NCI-H1048 (cell line): ENCODE data around the gene HLCS.

Source experiments
- DNase-seq: peaks from one replicate; lab custom pipeline; 2025; lab: John Stamatoyannopoulos, UW

The HLCS gene

DNA sequence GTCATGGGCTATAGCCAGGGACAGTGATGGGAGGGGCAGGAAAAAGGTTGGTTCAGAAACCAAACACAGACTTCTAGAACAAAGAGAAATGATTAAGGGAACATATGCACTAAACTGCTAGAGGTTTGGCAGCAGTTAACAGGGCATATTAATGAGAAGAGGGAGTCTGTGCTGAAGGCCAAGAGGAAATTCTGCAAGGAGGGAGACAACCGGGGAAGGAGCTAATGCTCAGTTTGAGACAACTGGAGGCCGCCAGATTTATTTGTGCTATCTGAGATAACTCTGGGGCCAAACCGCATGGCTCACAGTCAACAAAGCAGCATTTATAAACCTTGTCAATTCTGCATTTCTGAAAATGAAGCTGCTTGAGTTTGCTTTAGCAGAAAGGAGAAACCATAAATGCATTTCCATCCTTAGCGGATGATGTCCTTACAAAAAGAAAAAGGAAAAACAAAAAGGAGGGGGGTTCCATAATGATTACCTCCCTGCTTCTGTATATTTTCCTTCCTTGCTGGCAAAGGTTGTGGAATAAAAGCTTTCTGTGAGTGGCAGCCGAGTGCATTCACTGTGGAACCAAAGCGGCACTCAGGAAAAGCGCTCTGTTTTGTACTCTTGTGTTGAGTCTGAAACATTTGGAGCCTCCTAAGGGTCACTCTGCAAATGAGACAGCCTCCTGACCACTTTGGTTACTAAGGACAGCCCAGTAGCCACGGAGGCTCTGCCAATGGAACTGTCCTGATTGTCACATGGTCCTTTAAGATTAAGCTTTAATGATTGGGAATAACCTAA, 197.2 kb downstream of the HLCS start:
- no peak for DNase-seq

DNA sequence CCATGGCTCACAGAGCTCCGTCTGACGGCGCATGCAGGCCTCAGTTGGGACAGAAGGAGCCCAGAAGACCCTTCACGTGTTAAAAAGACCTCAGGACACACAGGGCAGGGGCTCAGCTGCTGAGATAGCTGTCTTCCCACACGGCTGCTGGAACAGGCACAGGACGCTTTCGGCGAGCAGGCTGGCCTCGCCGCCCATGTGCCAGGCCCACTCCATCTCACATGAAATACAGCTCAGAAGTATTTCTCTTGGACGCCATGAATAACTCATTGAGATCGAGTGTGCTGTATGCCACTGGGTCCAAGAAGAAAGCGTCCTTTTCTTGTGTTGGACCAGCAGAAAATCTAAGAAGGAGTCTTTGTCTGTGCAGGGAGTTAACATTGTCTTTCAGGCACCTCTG, 198.0 kb downstream of the HLCS start:
- no peak for DNase-seq

DNA sequence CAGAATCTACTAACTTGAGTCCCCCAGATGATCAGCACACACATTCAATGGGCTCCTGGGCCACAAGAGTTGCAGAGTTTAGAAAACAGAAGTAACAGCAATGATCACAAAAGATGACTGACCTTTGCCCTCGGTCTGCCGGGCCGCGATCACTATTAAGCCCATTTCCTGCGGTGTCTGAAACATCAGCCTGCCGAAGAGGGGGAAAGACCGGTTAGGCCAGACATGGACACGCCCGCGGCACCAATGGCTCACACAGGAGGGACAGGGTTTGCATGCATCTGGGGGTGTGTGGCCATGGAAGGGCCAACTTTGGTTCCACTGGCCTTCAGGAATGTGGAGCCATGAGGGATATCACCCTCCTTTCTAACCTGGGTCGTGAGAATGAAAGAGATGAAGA, 199.4 kb downstream of the HLCS start:
- no peak for DNase-seq

DNA sequence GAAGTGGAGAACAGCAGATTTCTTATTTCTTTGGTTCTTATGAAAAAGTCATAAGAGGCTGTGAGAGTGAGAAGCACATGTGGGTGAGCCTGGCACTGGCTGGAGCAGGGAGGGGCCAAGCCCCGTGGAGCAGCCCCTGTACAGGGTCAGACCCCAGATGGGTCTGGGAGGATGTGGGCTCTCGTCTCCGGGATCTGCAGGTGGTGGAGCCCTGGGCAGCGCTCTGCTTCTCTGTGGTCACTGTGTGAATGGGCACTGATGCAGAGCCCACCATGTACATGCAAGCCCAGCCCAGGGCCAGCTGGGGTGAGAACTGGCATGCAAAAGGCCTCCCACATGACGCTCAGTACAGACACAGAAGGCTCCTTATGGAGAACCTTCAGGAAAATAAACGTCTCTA, 200.0 kb downstream of the HLCS start:
- no peak for DNase-seq

DNA sequence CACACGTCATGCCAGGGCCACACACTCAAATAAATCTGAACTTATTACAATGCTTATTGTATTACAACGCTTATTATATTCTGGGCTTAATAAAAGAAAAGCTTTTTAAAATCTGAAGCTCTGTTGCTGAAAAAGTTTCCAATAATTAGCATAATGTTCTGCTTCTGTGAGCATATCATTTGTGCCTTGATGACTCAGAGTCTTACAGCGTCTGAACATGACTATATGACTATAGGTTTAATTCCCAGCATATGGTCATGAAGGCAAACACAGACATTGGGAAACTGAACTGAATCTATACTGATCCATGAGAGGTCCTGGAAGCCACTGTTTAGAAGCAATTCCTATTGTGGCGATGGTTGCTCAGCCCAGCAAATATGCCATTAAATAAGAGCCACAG, 201.2 kb downstream of the HLCS start:
- no peak for DNase-seq

DNA sequence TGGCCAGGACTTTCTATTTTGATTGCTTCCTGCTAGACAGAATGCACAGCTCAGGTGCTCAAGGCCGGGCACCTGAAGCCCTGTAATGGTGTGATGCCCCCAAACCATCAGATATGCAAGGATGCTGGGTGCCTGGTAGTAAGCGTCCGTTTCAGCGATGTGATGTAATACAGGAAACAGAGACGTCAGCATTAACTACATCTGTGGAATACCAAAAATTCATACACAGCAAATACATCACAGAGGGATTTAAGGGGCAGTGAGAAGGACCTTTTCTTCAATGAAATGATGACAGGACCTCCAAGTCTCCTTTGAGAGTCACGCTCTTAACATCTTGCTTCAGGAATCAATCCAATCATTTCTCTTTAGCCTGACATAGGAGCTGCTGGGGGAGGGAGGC, 203.2 kb downstream of the HLCS start:
- no peak for DNase-seq

DNA sequence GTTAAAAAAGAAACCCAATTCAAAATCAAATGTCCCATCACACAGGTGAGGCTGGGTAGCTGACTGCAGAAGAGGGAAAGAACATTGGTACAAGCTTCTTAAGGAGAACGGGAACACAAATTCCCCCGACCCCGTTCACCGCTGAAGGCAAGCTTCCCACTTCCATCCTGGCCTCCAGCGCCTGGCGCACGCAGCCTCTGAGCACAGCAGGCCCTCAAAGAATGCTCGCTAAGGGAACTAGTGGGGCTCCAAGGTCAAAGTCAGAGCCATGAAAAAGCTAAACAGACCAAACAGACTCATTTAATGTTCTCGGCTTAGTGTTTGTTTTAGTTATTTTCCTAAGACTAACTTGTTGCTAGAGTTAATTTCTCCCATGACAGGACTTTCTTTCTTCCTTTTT, 203.8 kb downstream of the HLCS start:
- no peak for DNase-seq

DNA sequence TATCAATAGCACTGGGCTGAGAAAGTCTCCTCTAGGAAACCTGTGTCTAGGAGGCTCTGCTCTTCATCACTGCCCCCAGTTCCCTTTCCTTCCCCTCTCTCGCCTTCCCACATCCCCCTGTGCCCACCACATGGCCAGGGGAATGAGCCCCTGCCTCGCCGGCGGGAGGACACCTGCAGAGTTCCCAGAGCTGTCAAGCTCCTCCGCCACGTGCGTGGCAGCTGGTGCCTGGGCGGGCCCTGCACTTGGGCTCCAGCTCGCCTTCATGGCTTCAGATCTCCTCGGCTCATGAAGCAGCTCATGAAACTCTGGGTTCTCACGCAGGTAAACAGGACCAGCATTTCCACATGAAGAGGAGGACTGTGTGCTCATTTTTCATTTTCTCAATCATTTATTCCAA, 204.8 kb downstream of the HLCS start:
- DNase-seq = no peak

DNA sequence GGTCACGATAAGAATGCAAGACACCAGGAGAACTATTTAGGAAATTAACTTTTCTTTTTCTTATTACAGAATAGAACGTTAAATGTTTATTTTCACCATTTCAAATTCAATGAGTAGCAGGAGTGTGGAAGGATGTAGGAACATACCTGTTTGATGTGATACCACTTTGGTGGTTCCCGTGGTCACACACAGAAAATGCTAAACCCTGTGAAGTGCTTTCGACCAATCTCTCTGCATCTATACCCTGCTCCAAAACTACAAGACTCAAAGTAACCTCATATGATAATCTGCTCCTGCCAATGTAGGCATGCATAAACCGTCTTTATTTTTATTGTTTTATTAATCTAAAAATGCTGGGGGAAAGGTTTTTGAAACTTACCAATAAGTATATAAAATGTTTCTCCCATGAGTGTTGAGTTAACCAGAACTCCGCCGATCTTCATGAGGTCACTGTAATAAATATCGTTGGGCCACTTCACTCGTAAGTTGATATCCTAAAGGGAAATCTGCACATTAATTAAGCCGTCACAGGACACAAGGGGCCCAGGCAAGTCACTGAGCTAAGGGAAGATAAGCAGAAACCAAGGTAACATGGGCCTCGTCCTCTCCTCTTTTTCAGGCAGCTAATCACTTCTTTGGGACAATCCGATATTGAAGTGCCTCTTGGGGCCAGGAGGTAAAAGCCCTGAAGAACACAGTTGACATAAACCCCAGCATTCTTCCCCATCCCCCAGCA, 207.0 kb downstream of the HLCS start:
- DNase-seq = no peak

DNA sequence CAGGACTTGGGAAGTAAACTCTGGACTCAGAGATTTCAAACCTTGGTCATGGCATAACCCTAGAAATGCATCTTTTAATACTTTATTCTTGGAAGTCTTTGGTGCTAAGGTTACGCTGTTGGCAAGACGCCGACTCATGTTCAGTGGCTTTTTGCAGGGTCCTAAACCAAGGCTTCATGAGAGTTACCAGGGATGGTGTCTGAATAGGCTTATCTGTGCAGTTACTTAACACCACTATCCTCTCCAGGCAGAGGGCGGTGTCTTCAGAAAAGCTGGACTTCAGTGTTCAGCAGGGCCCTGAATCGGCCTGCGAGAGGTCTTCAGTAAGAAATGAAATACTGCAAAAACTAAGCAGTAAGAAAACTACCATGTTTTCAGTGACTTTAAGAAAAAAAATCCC, 209.3 kb downstream of the HLCS start:
- no peak for DNase-seq

DNA sequence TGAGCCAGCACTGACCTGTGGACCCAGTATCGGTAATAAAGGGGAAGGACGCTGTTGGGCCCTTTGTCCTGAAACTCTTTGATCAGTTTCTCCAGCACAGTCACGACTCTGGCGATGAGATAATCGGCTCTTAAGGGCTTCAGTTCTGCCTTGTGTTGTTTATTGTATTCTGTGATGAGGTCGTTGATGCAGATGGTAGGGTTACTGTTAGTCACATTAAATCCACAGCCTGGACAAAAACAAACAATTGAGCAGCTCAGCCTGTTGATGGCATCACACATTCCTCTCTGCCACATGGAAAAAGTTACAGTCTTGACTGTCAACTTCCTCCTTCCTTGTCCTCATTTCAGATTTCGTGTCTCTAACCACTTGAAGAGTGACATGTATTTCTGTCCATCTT, 209.9 kb downstream of the HLCS start:
- no peak for DNase-seq

DNA sequence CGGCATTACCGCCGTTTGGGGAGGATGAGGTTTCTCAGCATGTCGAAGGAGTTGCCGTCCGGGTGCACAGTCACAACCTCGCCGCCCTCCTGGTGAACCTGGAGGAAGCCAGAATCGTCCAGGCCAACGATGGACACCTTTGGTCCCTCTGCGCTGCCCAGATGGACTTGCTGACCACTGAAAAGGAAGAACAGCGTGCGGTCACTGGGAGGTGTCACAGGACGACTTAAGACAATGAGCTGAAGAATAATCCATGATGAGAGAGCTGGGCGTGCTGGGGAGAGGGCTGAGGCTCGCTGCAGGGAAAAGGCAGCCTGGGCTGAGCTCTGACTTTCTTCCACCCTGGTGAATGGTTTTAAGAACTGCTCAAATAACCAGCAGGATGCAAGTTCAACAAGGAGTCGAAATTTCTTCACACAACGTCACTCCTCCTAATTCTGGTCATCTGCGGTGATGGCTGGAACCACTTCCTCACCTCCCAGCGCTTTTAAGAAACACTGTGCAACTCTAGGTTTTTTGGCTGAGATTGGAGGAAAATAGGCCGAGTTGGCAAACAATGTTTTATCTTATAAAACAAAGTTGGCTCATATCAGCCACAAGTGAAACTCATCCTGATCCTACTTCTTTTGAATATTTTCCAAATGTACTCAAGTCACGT, 212.1 kb downstream of the HLCS start:
- DNase-seq = no peak

DNA sequence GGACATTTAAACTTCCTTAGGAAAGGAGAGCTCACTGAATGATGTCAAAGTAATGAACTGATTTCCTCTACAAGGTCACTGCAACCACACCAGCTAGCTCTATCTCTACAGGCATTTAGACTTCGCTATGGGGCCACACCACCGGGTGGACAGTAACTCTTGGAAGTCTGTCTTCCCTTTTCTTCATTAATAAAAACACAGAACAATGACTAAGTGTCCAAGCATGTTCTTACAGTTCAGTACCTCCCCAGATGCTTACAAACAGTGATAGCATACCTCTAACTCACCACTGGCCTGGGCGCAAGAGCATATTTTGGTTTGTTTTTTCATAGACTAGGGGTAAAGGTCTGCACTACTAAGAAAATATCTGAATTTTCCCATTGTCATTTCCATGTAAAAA, 212.9 kb downstream of the HLCS start:
- DNase-seq = no peak

DNA sequence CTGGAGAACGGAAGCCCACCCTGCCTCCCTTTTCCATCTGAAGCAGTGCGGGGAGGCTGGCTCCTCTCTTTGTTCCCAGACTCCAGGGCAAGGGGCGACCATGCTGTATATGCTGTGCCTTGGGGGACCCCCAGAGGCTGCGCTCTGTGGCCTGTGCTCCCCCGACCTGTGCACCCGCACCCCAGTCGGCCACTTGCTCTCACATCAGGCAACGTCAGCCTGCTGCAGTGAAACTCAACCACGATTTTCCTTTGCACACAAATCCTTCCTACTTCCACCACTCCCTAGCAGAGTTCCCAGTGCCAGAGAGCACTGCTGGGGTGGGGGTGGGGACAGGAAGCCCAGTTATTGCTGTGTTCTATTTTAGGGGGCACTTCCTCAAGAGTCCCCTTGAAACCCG, 215.1 kb downstream of the HLCS start:
- DNase-seq = no peak

DNA sequence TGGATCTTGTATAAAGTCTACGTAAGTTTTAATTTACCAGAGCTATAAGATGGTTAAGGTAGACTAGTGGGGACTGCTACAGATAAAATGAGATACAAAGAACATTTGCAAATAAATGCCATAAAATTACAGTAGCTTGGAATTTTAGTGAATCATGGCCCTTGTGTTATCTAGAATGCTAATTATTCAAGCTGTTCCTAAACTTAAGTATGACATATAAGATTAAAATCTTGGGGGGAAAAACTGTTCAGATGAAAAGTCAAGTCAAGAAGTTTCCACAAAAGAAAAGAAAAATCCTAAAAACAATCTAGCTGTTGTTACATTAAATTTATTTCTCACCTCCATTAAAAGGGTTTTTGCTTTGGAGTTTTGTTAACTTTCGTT, 215.9 kb downstream of the HLCS start:
- no peak for DNase-seq

DNA sequence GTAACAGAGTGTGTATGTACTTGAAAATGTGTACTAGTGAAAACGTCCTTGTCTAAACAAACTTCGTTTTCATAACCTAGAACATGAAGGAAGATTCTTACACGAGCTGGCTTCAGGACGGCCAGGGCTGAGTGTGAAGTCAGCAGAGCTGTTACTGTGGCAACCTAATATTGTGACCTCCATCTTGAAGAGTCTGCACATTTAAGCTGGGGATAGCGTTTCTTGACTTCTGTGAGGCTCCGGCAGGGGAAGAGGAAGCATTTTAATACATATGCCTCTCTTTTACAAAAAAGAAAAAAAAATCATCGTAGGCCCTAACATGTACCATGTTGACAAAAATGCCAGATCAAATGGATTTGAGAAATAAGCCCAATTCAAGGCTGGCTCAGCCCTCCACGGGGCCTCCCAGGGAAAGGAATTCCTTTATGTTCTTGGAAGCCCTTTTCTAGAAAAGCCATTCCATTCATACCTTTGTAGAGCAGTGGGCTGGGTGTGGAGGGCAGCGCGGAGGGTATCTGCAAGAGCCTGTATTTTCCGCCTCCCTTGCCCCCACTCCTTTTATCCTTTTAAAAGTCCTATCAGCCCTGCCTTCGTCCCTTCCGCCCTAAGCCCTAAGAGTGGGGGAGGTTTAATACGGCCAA, 216.4 kb downstream of the HLCS start:
- no peak for DNase-seq

DNA sequence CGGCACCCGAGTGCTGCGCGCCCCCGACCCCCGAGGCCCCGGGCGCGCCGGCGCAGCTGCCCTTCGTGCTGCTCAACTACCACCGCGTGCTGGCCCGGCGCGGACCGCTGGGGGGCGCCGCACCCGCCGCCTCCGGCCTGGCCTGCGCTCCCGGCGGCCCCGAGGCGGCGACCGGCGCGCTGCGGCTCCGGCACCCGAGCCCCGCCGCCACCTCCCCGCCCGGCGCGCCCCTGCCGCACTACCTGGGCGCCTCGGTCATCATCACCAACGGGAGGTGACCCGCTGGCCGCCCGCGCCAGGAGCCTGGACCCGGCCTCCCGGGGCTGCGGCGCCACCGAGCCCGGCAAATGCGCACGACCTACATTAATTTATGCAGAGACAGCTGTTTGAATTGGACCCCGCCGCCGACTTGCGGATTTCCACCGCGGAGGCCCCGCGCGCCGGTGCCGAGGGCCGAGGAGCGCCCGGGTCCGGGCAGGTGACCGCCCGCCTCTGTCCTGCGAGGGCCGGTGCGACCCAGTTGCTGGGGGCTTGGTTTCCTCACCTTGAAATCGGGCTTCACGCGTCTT, 218.6 kb downstream of the HLCS start:
- no peak for DNase-seq

DNA sequence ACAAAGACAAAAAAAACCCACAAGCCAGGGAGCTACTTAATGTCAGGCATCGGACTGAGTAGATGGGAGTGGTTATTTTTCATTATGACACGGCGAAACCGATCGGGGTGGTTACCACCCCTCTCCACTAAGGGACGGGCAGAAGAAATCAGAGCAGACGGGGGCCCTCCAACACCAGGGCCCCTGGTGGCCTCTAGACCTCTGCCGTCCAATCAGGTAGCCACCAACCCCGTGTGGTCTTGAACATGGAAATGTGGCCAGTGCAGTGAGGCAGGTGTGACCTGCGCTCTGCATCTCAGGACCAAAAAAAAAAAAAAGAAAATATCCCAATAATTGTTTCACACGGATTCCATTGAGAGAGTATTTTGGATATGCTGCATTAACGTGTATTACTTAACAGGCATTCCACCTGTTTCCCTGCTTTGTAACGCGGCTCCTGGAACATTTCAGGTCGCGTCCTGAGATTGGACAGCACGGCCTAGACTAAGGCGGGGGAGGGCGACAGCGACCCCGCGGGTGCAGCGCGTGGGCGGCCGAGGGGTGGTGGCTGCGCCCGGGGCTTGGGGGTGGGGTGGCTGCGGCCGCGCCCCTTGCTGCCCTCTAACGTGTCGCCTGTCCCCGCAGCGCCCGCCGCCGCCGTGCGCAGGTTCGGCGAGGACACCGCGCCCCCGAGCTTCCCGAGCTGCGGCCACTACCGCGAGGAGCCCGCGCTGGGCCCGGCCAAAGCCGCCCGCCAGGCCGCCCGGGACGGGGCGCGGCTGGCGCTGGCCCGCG, 219.2 kb downstream of the HLCS start:
- DNase-seq = no peak

DNA sequence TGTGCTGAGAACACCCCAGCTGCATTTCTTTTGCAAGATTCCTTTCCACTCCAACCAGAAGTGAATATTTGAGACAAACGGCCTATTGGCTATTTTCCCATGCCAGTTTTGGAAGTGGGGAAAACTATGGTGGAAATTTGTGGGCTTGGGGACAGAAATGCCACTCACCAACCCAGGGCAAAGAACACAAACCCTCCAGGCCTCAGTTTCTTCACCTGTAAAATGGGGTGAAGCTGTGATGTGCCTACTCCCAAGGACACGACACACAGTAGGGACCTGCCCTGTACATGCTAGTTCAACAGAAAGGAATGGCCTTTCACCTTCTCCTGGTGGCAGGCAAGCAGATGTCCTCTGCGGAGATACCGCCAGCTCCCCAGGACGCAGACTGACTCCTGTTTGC, 221.0 kb downstream of the HLCS start:
- no peak for DNase-seq

DNA sequence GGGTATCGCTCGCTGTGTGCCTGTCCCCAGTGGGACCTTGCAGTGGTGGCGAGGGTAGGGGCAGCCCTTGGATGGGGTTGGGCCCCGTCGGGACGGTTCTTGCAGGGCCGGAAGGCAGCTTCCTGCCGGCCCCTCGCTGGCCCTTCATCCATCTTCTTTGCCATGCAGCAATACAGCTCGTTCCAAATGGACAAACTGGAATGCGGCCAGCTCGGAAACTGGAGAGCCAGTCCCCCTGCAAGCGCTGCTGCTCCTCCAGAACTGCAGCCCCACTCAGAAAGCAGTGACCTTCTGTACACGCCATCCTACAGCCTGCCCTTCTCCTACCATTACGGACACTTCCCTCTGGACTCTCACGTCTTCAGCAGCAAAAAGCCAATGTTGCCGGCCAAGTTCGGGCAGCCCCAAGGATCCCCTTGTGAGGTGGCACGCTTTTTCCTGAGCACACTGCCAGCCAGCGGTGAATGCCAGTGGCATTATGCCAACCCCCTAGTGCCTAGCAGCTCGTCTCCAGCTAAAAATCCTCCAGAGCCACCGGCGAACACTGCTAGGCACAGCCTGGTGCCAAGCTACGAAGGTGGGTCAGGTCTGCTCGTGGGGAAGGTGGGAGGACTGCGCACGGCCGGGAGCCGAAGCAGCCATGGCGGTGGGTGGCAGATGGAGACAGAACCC, 221.8 kb downstream of the HLCS start:
- no peak for DNase-seq

DNA sequence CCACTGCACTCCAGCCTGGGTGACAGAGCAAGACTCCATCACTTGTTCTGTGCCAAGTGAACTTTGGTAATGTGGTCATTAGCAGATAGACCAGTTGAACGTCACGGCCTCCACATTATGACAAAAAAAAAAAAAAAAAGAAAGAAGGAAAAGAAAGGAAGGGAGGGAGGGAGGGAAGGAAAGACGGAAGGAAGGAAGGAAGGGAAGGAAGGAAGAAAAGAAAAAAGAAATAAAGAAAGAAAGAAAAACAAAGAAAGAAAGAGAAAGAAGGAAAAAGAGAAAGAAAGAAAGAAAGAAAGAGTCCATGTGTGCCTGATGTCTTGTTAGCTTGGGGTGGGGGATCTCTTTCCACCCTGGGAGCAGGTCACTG, 222.3 kb downstream of the HLCS start:
- no peak for DNase-seq
